WTC11 (cell line): ENCODE results near the gene PRKACG. TPM values are rescaled to one million over a fixed set of nuclear protein-coding genes. Genes with fewer than 3 reads are reported as not detected.
"Not testable (repeated sequence)": the region's sequence is repeated elsewhere in the genome, so short reads cannot be mapped to it uniquely, and the experiment has no call there.

Experiments used
- ATAC-seq: fragments of 200-7000 bp; cut with Tn5 transposase; 2 replicates; pipeline ENCODE4 v1.10.0; 2021; ENCODE audit warnings: mild to moderate bottlenecking, moderate library complexity
- CTCF ChIA-PET: fragments of 300-600 bp; sonication (Branson Sonifier 250); formaldehyde crosslinking; loops from one replicate; lab custom pipeline; 2021; ENCODE audit warnings: antibody characterized with exemption; lab: Charles Lee
- POLR2A ChIA-PET: fragments of 350-600 bp; sonication (Branson Sonifier 250); formaldehyde crosslinking; loops from one replicate; lab custom pipeline; 2021; ENCODE audit warnings: antibody characterized with exemption; lab: Charles Lee
- DNase-seq: peaks from one replicate; pipeline ENCODE4 v3.0.0; 2021; ENCODE audit warnings: low spot score
- H3K27ac Mint-ChIP-seq: 2 replicates; pipeline ENCODE4 v1.8.0; 2021; ENCODE audit warnings: mixed read lengths
- H3K27me3 Mint-ChIP-seq: 2 replicates; pipeline ENCODE4 v1.8.0; 2021; ENCODE audit warnings: low read depth, mild to moderate bottlenecking, moderate library complexity, mixed read lengths
- H3K36me3 Mint-ChIP-seq: 2 replicates; pipeline ENCODE4 v1.8.0; 2021; ENCODE audit warnings: mixed read lengths
- H3K4me1 Mint-ChIP-seq: 2 replicates; pipeline ENCODE4 v1.8.0; 2022; ENCODE audit warnings: mixed read lengths
- H3K4me3 Mint-ChIP-seq: 2 replicates; pipeline ENCODE4 v1.8.0; 2021; ENCODE audit warnings: mild to moderate bottlenecking, moderate library complexity, mixed read lengths
- H3K9me3 Mint-ChIP-seq: 2 replicates; pipeline ENCODE4 v1.8.0; 2021; ENCODE audit warnings: mixed read lengths
- AR ChIP-seq: fragments of 250-450 bp; sonication (Bioruptor Pico); IDR thresholded peaks from 2 replicates; pipeline ENCODE4 v1.9.0; 2021; ENCODE audit warnings: mild to moderate bottlenecking
- CBFB ChIP-seq: sonication (generic); formaldehyde crosslinking; IDR thresholded peaks from 2 replicates; pipeline ENCODE4 v1.8.1; 2022; ENCODE audit warnings: mild to moderate bottlenecking, low read depth, missing genetic modification reagents
- GTF2I ChIP-seq: fragments of 250-450 bp; sonication (Bioruptor Pico); conservative IDR thresholded peaks from 2 replicates; pipeline ENCODE4 v1.4.0; 2021; ENCODE audit warnings: mild to moderate bottlenecking
- IRF1 ChIP-seq: sonication (generic); formaldehyde crosslinking; IDR thresholded peaks from 2 replicates; pipeline ENCODE4 v1.8.0; 2023; ENCODE audit warnings: missing genetic modification reagents
- KAT7 ChIP-seq: sonication (generic); formaldehyde crosslinking; IDR thresholded peaks from 2 replicates; pipeline ENCODE4 v1.8.1; 2023; ENCODE audit warnings: missing genetic modification reagents, mild to moderate bottlenecking, borderline replicate concordance
- MYBL2 ChIP-seq: sonication (generic); formaldehyde crosslinking; IDR thresholded peaks from 2 replicates; pipeline ENCODE4 v1.8.1; 2023; ENCODE audit warnings: mild to moderate bottlenecking, moderate library complexity, missing genetic modification reagents
- NFATC4 ChIP-seq: fragments of 250-450 bp; sonication (Bioruptor Pico); IDR thresholded peaks from 2 replicates; pipeline ENCODE4 v1.9.0; 2021; ENCODE audit warnings: mild to moderate bottlenecking
- PRDM15 ChIP-seq: sonication (generic); formaldehyde crosslinking; IDR thresholded peaks from 2 replicates; pipeline ENCODE4 v1.8.0; 2022; ENCODE audit warnings: missing genetic modification reagents
- SMAD3 ChIP-seq: sonication (generic); formaldehyde crosslinking; IDR thresholded peaks from 2 replicates; pipeline ENCODE4 v1.8.0; 2022; ENCODE audit warnings: missing genetic modification reagents, mild to moderate bottlenecking, borderline replicate concordance
- SOX15 ChIP-seq: fragments of 250-450 bp; sonication (Bioruptor Pico); IDR thresholded peaks from 2 replicates; pipeline ENCODE4 v1.9.0; 2021; ENCODE audit warnings: mild to moderate bottlenecking
- ZBTB21 ChIP-seq: sonication (generic); formaldehyde crosslinking; IDR thresholded peaks from 2 replicates; pipeline ENCODE4 v1.8.1; 2023; ENCODE audit warnings: mild to moderate bottlenecking, missing genetic modification reagents, borderline replicate concordance
- ZNF138 ChIP-seq: sonication (generic); formaldehyde crosslinking; conservative IDR thresholded peaks from 2 replicates; pipeline ENCODE4 v1.8.1; 2022; ENCODE audit warnings: mild to moderate bottlenecking, moderate library complexity, missing genetic modification reagents
- ZNF219 ChIP-seq: sonication (generic); formaldehyde crosslinking; IDR thresholded peaks from 2 replicates; pipeline ENCODE4 v1.8.0; 2023; ENCODE audit warnings: missing genetic modification reagents, mild to moderate bottlenecking, borderline replicate concordance
- ZNF512 ChIP-seq: sonication (generic); formaldehyde crosslinking; IDR thresholded peaks from 2 replicates; pipeline ENCODE4 v1.8.1; 2022; ENCODE audit warnings: missing genetic modification reagents, borderline replicate concordance
- total RNA-seq: library from RNA; stranded (reverse); gene quantifications from 3 replicates; pipeline ENCODE4 v1.2.3, GENCODE V29; 2021

PRKACG gene
- total RNA-seq, 1 experiment from 2014 or later, result not detected

GRCh38 chr9:68986949-68987348, 27.0 kb downstream of the PRKACG start:
- ATAC-seq, H3K27me3 Mint-ChIP-seq, H3K9me3 Mint-ChIP-seq, POLR2A ChIA-PET, H3K4me3 Mint-ChIP-seq, DNase-seq, H3K27ac Mint-ChIP-seq, H3K36me3 Mint-ChIP-seq, CTCF ChIA-PET: not testable (repeated sequence)
- H3K4me1 Mint-ChIP-seq, result peaks cover 17% of the 10 kb centered on the region

- TF ChIP-seq IRF1 (CRISPR knock-in tag), result no peak
- no peak for TF ChIP-seq PRDM15 (CRISPR knock-in tag)
- no peak for TF ChIP-seq SMAD3 (CRISPR knock-in tag)
- no peak for TF ChIP-seq SOX15 (CRISPR knock-in tag)
- TF ChIP-seq MYBL2 (CRISPR knock-in tag), result no peak
- TF ChIP-seq CBFB (CRISPR knock-in tag), result no peak
- no peak for TF ChIP-seq ZNF512 (CRISPR knock-in tag)
- TF ChIP-seq ZBTB21 (CRISPR knock-in tag), result no peak
- TF ChIP-seq GTF2I (CRISPR knock-in tag), result no peak
- TF ChIP-seq AR (CRISPR knock-in tag), result no peak
- TF ChIP-seq ZNF138 (CRISPR knock-in tag), result no peak
- no peak for TF ChIP-seq KAT7 (CRISPR knock-in tag)
- no peak for TF ChIP-seq NFATC4
- TF ChIP-seq ZNF219 (CRISPR knock-in tag), result no peak
- no peaks in the 10 kb centered on the region for H3K27me3 Mint-ChIP-seq
- H3K9me3 Mint-ChIP-seq, result no peaks in the 10 kb centered on the region
- no peak overlapping the region for H3K4me3 Mint-ChIP-seq
- POLR2A ChIA-PET, result no interaction called here
- CTCF ChIA-PET, result interaction anchor here (1.2 to 1.7 kb wide), 3 partner anchors 14 to 139 kb away, joined by 3 to 7 read pairs (median 4); no protein-coding TSS in a partner anchor
- no peaks in the 10 kb centered on the region for H3K36me3 Mint-ChIP-seq
- ATAC-seq (no peak), DNase-seq (no peak)
- H3K4me1 Mint-ChIP-seq, result peaks cover 43% of the 10 kb centered on the region
- no peak overlapping the region for H3K27ac Mint-ChIP-seq
These were observed 30.1 kb downstream of the PRKACG start for GRCh38 chr9:68983522-68984424.
